Measurements from ENCODE around the gene HSPB1.
A peak's percentile ranks its signal among the peaks of the same experiment; 100 is the strongest.
"Not testable (repeated sequence)": the region's sequence is repeated elsewhere in the genome, so short reads cannot be mapped to it uniquely, and the experiment has no call there.

The HSPB1 gene

GRCh38 chr7:76334320-76334967, 32.0 kb downstream of the HSPB1 start:
- Histone ChIP-seq H3K4me3 (ENCODE audit: insufficient read depth in 1 of 2, low read depth in 1 of 2, low read length in 2 of 2) (no peak overlapping the region), H3K14ac (ENCODE audit: low read length in 2 of 2) (no peak overlapping the region), H3K4me2 (ENCODE audit: low read length, poor library complexity, severe bottlenecking) (no peak overlapping the region), H3K9ac (ENCODE audit: low read length) (no peak overlapping the region), H2AK5ac (ENCODE audit: low read length, severe bottlenecking) (no peak overlapping the region), H3K27ac (ENCODE audit: low read length, poor library complexity, severe bottlenecking) (no peak overlapping the region), H3K79me1 (replicated peaks; ENCODE audit: low read length, poor library complexity, severe bottlenecking) (no peaks in the 10 kb centered on the region), H4K91ac (ENCODE audit: low read length) (no peak overlapping the region), H3K4ac (ENCODE audit: low read depth in 1 of 2, low read length in 2 of 2) (no peak overlapping the region), H2AFZ (ENCODE audit: low read depth, low read length) (no peak overlapping the region), H3K18ac (ENCODE audit: low read depth in 1 of 2, low read length in 2 of 2) (no peak overlapping the region), H3K9me3 (ENCODE audit: control insufficient read depth, low read length) (no peaks in the 10 kb centered on the region), H3K23ac (ENCODE audit: low read length in 2 of 2) (no peak overlapping the region), H2BK5ac (ENCODE audit: low read depth, low read length, poor library complexity, severe bottlenecking) (no peak overlapping the region), H2BK120ac (ENCODE audit: low read depth, low read length) (no peak overlapping the region), H3K27me3 (ENCODE audit: control insufficient read depth in 1 of 2, insufficient read depth in 1 of 2, low read length in 2 of 2) (no peaks in the 10 kb centered on the region), H2BK12ac (ENCODE audit: low read length in 2 of 2) (no peak overlapping the region), H3K4me1 (ENCODE audit: control insufficient read depth, insufficient read depth, low read depth, low read length) (peaks cover 11% of the 10 kb centered on the region), H3K36me3 (ENCODE audit: control insufficient read depth in 1 of 2, insufficient read depth in 2 of 2, low read depth in 1 of 2, low read length in 2 of 2) (peaks cover 22 to 61% of the 10 kb centered on the region in 2 experiments), H4K8ac (ENCODE audit: low read length) (no peak overlapping the region), H2BK15ac (ENCODE audit: low read depth, poor library complexity, severe bottlenecking) (peak overlapping the region; percentile 4)
- WGBS: 97% methylated on average over 5 of the region's 6 CpGs
- DNase-seq: no peak

GRCh38 chr7:76335417-76335816, 32.9 kb downstream of the HSPB1 start:
- not testable (repeated sequence) for H2AK5ac ChIP-seq (ENCODE audit: low read length, severe bottlenecking); H3K4me2 ChIP-seq (ENCODE audit: low read length, poor library complexity, severe bottlenecking); H3K9me3 ChIP-seq (ENCODE audit: control insufficient read depth, low read length); H3K27me3 ChIP-seq (ENCODE audit: control insufficient read depth in 1 of 2, insufficient read depth in 1 of 2, low read length in 2 of 2); H2BK15ac ChIP-seq (ENCODE audit: low read depth, poor library complexity, severe bottlenecking); DNase-seq; H2BK120ac ChIP-seq (ENCODE audit: low read depth, low read length); H3K27ac ChIP-seq (ENCODE audit: low read length, poor library complexity, severe bottlenecking); H3K79me1 ChIP-seq (replicated peaks; ENCODE audit: low read length, poor library complexity, severe bottlenecking); H3K9ac ChIP-seq (ENCODE audit: low read length); H3K4ac ChIP-seq (ENCODE audit: low read depth in 1 of 2, low read length in 2 of 2); H4K91ac ChIP-seq (ENCODE audit: low read length); H4K8ac ChIP-seq (ENCODE audit: low read length); H3K18ac ChIP-seq (ENCODE audit: low read depth in 1 of 2, low read length in 2 of 2); H2BK5ac ChIP-seq (ENCODE audit: low read depth, low read length, poor library complexity, severe bottlenecking); H3K14ac ChIP-seq (ENCODE audit: low read length in 2 of 2); H3K4me3 ChIP-seq (ENCODE audit: insufficient read depth in 1 of 2, low read depth in 1 of 2, low read length in 2 of 2); H2AFZ ChIP-seq (ENCODE audit: low read depth, low read length); H2BK12ac ChIP-seq (ENCODE audit: low read length in 2 of 2); H3K23ac ChIP-seq (ENCODE audit: low read length in 2 of 2)
- WGBS: 80% methylated on average over 1 of the region's 2 CpGs
- Histone ChIP-seq H3K36me3 (ENCODE audit: control insufficient read depth in 1 of 2, insufficient read depth in 2 of 2, low read depth in 1 of 2, low read length in 2 of 2) (peaks cover 14 to 59% of the 10 kb centered on the region in 2 experiments), H3K4me1 (ENCODE audit: control insufficient read depth, insufficient read depth, low read depth, low read length) (peaks cover 11% of the 10 kb centered on the region)

GRCh38 chr7:76336094-76336493, 33.6 kb downstream of the HSPB1 start:
- no peaks in the 10 kb centered on the region for H3K9me3 ChIP-seq (ENCODE audit: control insufficient read depth, low read length)
- no peak overlapping the region for H2BK15ac ChIP-seq (ENCODE audit: low read depth, poor library complexity, severe bottlenecking)
- no peak overlapping the region for H4K91ac ChIP-seq (ENCODE audit: low read length)
- peaks cover 14 to 53% of the 10 kb centered on the region in 2 experiments for H3K36me3 ChIP-seq (ENCODE audit: control insufficient read depth in 1 of 2, insufficient read depth in 2 of 2, low read depth in 1 of 2, low read length in 2 of 2)
- H2BK120ac ChIP-seq (ENCODE audit: low read depth, low read length): no peak overlapping the region
- H2AK5ac ChIP-seq (ENCODE audit: low read length, severe bottlenecking): no peak overlapping the region
- no peak overlapping the region for H2AFZ ChIP-seq (ENCODE audit: low read depth, low read length)
- no peak for DNase-seq
- H3K4me3 ChIP-seq (ENCODE audit: insufficient read depth in 1 of 2, low read depth in 1 of 2, low read length in 2 of 2): no peak overlapping the region
- no peak overlapping the region for H3K27ac ChIP-seq (ENCODE audit: low read length, poor library complexity, severe bottlenecking)
- H3K4ac ChIP-seq (ENCODE audit: low read depth in 1 of 2, low read length in 2 of 2): no peak overlapping the region
- peaks cover 15% of the 10 kb centered on the region for H3K4me1 ChIP-seq (ENCODE audit: control insufficient read depth, insufficient read depth, low read depth, low read length)
- no peak overlapping the region for H3K14ac ChIP-seq (ENCODE audit: low read length in 2 of 2)
- no peak overlapping the region for H3K23ac ChIP-seq (ENCODE audit: low read length in 2 of 2)
- no peaks in the 10 kb centered on the region for H3K27me3 ChIP-seq (ENCODE audit: control insufficient read depth in 1 of 2, insufficient read depth in 1 of 2, low read length in 2 of 2)
- H3K9ac ChIP-seq (ENCODE audit: low read length): no peak overlapping the region
- no peak overlapping the region for H4K8ac ChIP-seq (ENCODE audit: low read length)
- no peaks in the 10 kb centered on the region for H3K79me1 ChIP-seq (replicated peaks; ENCODE audit: low read length, poor library complexity, severe bottlenecking)
- H2BK12ac ChIP-seq (ENCODE audit: low read length in 2 of 2): no peak overlapping the region
- no peak overlapping the region for H3K18ac ChIP-seq (ENCODE audit: low read depth in 1 of 2, low read length in 2 of 2)
- no peak overlapping the region for H3K4me2 ChIP-seq (ENCODE audit: low read length, poor library complexity, severe bottlenecking)
- no peak overlapping the region for H2BK5ac ChIP-seq (ENCODE audit: low read depth, low read length, poor library complexity, severe bottlenecking)

GRCh38 chr7:76337147-76337546, 34.7 kb downstream of the HSPB1 start:
- Histone ChIP-seq H2BK120ac (ENCODE audit: low read depth, low read length) (no peak overlapping the region), H3K14ac (ENCODE audit: low read length in 2 of 2) (no peak overlapping the region), H3K9me3 (ENCODE audit: control insufficient read depth, low read length) (no peaks in the 10 kb centered on the region), H3K18ac (ENCODE audit: low read depth in 1 of 2, low read length in 2 of 2) (no peak overlapping the region), H4K8ac (ENCODE audit: low read length) (no peak overlapping the region), H3K23ac (ENCODE audit: low read length in 2 of 2) (no peak overlapping the region), H3K27ac (ENCODE audit: low read length, poor library complexity, severe bottlenecking) (no peak overlapping the region), H2AK5ac (ENCODE audit: low read length, severe bottlenecking) (no peak overlapping the region), H4K91ac (ENCODE audit: low read length) (no peak overlapping the region), H3K27me3 (ENCODE audit: control insufficient read depth in 1 of 2, insufficient read depth in 1 of 2, low read length in 2 of 2) (no peaks in the 10 kb centered on the region), H3K79me1 (replicated peaks; ENCODE audit: low read length, poor library complexity, severe bottlenecking) (no peaks in the 10 kb centered on the region), H3K9ac (ENCODE audit: low read length) (no peak overlapping the region), H3K4ac (ENCODE audit: low read depth in 1 of 2, low read length in 2 of 2) (no peak overlapping the region), H2BK12ac (ENCODE audit: low read length in 2 of 2) (no peak overlapping the region), H2AFZ (ENCODE audit: low read depth, low read length) (no peak overlapping the region), H3K36me3 (ENCODE audit: control insufficient read depth in 1 of 2, insufficient read depth in 2 of 2, low read depth in 1 of 2, low read length in 2 of 2) (peaks cover 12 to 56% of the 10 kb centered on the region in 2 experiments), H3K4me3 (ENCODE audit: insufficient read depth in 1 of 2, low read depth in 1 of 2, low read length in 2 of 2) (no peak overlapping the region), H2BK5ac (ENCODE audit: low read depth, low read length, poor library complexity, severe bottlenecking) (no peak overlapping the region), H2BK15ac (ENCODE audit: low read depth, poor library complexity, severe bottlenecking) (no peak overlapping the region), H3K4me2 (ENCODE audit: low read length, poor library complexity, severe bottlenecking) (no peak overlapping the region), H3K4me1 (ENCODE audit: control insufficient read depth, insufficient read depth, low read depth, low read length) (peaks cover 14% of the 10 kb centered on the region)
- DNase-seq: no peak
- 98% methylated on average over 6 of the region's 6 CpGs for WGBS

Data from mesenchymal stem cell (in vitro differentiated cells and primary cell).